Activated CD8-positive, alpha-beta memory T cell treated with anti-CD3 and anti-CD28 coated beads, Interleukin-2, amount 50 U/mL, for 1 hour (primary cell): Measurements from ENCODE around the gene KIF13A.
"Not testable (repeated sequence)": the region's sequence is repeated elsewhere in the genome, so short reads cannot be mapped to it uniquely, and the experiment has no call there.

Experiments
- DNase-seq: peaks from one replicate; pipeline ENCODE4 v3.0.0-alpha.2; 2020; ENCODE audit errors: extremely low read depth

KIF13A gene

DNA sequence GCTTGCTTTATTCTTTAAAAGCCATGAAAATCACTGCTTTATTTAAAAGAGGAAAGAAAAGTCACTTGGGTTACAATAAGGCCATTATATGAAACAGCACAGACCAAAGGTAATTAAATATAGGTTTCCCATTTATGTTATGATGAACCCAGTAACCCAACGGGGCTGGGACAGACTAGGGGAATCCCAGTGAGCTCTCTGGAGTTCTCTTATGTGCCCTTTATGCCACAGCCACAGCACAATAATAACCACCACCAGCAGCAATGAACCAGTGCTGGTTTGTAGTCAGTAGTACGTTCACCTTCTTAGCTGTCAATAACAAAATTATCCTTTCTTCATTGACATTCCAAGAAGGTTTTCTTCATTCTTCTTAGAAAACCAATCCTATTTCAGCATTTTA is 87.4 kb downstream of the KIF13A start:
- DNase-seq = no peak

DNA sequence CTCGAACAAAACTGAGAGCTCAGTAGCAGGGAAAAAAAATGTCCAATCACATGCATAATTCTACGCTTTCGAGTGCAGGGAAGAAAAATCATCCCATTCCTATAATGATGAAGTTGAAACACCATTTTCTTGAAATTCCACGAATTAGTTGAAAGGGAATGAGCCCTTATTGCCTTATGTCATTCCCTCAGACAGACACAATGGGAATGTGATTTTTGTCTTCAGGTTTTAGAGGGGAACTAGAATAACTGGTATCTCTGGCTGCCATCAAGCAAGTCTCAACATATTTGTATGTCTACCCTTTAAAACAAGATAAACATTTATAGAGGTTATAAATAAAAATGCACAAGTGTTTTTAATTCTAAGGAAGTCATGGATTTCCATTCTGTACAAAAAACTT is 87.9 kb downstream of the KIF13A start:
- DNase-seq = no peak

DNA sequence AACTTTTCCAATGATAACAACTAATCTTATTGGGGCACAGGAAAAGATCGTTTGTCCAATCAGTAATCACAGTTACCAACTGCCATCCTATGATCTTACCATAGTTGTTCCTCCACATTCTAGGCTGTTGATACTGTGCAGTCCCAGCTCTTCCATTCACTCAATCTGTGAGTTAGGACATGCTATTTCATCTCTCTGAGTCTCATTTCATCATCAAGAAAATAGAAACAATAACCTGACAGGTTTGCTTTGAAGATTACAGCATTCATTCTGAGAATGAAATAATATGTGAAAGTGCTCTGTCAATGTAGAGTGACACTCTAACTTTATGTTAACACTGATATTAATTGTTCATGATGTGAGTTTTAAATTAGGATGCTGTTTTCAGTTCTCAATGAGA is 89.8 kb downstream of the KIF13A start:
- no peak for DNase-seq

DNA sequence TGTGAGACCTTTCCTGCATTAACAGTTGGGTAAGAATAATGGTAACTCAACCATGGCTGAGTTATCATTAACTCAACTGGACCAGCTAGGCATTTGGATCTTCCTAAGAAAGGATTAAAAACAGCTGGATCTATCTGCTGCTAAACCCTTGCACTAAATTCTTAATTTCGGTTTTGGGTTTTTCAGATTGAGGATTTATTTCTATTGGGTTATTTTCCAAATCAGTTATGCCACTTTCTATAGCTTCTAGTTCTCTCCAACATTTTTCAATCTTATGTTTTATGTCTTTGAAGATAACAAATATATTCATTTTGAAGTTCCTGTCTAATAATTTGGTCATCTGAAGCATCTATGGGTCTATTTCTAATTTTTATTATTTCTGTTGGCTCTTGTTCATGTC is 92.5 kb downstream of the KIF13A start:
- DNase-seq = no peak

DNA sequence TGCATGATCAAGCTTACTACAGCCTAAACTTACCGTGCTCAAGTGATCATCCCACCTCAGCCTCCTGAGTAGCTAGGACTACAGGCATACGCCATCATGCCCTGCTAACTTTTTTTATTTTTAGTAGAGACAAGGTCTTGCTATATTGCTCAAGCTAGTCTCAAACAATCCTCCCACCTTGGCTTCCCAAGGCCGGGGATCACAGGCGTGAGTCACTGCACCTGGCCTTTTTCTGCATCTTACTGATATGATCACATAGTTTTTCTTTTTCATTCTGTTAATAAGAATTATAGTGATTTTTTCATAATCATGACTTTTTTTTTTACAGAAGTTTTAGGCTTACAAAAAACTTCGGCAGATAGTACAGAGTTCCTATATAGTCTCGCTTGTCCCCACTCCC is 93.2 kb downstream of the KIF13A start:
- no peak for DNase-seq

DNA sequence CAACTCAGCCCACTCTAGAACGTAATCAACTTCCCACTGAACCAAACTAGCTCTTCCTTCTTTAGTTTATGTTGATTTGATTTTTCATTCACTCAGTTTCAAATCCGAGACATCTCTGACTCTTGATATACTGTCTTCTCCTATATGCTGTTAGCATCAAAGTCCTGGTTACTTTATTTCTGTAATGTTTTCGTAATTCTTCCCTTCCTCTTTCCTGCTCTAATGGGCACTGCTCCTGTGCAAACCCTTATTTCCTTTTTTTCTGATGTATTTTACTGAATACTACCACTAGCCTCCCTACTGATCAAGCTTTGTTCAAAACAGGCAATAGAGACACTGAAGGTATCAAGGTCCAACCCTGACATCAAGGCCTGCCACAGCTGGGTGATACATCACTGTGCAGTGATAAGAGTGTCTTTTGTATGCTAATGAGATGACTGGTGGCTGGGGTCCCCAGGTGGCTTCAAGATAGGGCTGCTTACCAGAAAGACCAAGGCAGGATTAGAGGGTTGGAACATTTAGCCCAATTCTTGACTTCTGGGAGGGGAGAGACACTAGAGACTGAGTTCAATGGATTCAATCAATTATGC is 95.2 kb downstream of the KIF13A start:
- no peak for DNase-seq

DNA sequence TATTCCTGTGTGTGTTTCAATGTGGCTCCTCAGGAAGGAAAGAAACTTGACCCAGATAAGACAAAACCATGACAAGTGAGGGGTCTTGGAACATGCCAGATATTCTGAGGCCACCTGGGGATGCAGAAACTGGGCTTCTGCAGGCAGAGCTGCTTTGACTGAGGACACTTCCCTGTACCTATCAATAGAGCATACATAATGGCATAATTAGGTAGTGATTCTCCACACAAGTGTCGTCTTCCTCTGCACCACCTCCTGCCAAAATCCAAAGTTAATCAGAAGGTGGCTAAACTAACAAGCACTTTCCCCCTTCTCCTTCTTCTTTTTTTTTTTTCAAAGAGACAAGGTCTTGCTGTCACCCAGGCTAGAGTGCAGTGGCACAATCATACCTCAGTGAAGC is 97.1 kb downstream of the KIF13A start:
- DNase-seq = no peak

DNA sequence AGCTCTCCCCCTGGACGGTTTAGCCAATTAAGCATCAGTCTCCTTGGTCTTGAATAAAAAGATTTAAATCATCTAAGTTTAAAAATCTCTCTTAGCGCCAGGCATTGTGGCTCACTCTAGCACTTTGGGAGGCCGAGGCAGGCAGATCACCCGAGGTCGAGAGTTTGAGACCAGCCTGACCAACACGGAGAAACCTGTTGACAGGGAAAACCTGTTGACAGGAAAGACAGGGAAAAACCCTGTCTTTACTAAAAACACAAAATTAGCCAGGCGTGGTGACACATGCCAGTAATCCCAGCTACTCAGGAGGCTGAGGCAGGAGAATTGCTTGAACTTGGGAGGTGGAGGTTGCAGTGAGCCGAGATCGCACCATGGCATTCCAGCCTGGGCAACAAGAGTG is 97.7 kb downstream of the KIF13A start:
- DNase-seq = not testable (repeated sequence)

DNA sequence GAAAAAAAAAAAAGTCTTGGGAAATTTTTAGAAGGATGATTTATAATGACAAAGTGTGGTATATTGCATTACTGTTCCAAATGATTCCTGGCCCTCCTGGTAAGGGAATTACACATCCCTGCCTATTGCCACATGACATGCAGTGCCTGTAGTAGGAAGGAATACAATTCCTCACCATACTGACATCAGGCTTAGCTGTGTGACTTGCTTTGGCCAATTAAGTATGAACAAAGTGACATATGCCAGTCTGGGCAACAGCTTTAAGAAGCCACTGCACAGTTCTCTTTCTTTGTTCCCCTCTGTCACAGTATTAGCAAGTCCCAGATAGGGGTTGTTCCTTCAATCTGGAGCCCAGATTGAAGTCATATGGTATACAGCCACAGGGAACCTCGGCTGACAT is 100.5 kb downstream of the KIF13A start:
- no peak for DNase-seq

DNA sequence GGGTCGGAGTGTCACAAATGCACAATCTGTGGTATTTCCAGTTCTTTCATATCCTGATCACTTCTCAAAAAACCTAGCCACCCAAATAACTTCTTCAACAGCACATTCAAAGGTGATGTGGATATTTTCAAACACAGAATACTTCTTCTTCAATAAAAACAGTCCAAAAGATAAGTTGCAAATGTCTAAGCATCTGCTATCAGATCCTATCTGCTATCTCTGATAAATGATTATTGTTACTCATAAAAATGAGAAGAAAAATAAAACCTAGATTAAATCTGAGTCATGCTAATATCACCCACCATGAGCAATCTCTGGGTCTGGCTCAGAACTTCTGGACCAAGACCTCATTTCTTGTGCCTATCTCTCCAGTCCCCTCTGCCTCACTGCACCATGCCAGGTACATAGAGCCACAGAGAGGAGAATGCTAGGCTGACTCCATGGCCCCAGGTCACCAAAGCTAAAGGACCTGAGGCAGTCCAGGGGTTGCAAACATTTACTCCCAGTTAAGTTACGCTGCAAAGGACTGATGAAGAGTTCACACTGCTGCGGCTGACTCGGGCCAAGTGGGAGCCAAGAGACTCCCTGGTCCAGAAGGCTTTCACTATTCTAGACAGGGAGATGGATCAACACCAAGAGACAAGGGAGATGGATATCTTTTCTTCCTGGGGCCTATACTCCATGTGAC is 101.4 kb downstream of the KIF13A start:
- DNase-seq = no peak

DNA sequence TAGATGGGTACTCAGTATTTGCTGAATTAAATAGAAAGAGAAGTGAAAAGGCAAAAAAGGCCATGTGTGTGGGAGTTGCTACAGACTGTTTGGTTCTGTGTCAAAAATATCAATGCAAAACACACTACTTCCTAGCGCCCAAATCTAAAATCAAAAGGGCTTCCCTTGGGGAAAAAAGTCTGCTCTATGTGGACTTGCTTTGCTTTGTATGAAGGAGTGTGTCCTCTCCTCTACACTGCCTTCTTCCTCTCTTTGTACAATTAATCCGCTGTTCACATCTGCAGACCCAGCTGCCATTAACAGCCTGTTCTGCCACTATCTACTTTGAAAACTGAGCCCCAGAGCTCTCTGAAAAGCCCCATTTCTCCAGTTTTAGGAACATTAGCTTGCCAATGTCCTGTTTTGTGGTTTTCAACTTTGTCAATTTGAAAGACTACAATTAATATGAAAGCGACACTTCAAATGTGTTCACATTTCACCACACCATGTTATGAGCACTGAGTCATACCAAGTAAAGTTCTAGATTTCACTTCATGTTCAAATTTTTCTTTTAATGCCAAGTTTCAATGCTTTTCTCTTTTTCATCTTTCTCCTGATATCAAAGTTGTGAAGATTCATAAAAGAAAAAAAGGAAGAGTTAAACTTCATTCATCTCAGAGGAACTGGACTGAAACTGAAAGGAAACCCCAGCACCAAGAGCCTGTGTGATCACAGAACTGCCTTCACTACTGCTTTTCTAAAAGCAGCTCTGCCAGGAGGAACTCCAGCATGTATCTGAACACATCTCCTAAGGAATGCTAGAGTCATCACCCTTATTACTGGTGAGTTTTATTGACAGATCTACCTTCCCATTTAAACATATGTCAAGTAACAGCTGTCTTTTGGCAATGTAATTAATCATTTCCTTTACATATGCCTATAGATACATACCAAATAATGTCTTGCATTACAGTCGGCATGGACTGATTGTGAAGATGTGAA is 102.6 kb downstream of the KIF13A start:
- DNase-seq = no peak

DNA sequence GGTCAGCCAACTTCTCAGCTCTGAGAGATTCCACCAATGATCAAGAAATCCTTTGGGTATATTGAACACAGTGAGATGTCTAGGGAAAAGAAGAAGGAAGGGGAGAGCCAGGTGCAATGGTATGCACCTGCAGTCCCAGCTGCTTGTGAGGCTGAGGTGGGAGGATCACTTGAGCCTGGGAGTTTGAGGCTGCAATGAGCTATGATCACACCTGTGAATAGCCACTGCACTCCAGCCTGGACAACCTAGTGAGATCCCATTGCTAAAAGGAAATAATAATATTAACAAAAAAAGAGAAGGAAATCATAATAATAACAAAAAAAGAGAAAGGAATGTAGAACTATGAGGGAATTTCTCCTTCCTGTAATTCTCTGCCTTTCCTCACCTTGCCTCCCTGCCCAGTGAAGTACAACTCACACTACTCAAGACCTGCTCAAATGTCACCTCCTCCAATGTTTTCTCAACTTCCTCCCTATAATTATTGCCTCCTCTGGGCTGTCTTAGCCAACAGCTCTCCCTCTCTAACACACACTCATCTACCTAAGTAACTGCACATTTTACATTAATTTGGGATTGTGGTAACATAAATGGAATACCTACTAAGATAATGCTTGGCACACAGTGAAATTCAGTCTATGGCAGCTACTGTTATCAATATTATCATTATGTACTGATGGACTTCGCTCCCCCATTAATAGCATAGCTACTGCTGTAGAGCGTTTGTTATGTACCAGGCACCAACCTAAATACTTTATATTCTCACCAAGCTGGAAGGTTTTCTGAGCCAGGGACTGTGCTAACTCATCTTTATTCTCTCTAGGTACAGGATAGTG is 103.6 kb downstream of the KIF13A start:
- DNase-seq = no peak

DNA sequence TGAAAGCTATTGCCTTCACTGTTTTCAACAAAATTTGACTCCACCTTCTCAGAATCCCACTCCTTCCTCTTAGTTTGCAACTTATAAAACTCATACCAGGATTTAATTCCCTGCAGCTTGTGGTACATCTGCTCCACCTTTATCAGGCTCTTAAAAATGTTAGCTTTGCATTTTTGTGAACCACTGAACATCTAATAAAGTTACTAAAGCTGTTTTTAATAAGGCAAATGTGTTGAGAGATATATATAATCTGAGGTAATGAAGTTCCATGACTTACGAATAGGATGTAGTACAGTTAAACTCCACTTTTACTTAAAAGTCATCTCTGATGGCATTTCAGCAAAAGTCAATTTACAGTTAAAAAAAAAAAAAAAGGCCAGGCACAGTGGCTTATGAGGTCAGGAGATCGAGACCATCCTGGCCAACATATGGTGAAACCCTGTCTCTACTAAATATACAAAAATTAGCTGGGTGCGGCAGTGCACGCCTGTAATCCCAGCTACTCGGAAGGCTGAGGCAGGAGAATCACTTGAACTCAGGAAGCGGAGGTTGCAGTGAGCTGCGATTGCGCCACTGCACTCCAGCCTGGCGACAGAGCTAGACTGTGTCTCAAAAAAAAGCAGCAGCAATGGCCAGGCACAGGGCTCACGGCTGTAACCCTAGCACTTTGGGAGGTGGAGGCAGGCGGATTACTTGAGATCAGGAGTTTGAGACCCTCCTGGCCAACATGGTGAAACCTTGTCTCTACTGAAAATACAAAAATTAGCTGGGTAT is 106.2 kb downstream of the KIF13A start:
- DNase-seq = no peak

DNA sequence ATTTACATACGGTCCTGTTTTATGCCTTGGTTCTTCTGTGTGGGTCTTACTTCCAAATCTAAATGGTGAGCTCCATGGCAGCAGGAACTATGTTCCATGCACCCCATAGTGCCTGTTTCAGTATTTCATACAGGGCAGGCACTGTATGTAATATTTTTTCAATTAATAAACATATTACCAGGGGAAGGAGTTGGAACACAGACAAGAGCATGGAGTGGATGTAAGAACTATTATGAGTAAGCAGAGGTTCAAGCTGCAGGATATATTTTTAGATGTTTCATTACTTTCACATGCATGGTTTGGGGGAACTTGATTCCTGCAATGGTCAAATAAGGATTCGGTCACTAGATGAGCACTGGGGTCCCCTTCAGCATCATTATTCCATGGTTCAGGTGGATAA is 108.3 kb downstream of the KIF13A start:
- no peak for DNase-seq

DNA sequence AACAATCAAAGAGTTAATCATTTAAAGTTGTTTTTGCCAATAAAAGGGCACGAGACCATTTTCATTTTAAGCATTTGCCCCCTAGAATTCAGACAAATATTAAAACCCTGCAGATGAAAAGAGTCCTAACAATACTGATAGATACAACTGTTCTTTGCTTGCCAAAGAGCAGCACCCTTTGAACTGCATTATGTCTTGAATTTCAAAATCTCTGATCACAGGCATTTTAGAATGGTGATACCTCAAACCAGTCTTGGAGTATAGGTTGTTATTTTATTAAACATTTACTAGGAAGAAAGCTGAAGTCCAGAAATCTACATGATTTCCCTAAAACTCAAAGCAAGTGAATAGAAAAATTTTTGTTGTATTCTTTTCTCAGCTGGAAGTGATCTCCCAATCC is 108.7 kb downstream of the KIF13A start:
- DNase-seq = no peak

DNA sequence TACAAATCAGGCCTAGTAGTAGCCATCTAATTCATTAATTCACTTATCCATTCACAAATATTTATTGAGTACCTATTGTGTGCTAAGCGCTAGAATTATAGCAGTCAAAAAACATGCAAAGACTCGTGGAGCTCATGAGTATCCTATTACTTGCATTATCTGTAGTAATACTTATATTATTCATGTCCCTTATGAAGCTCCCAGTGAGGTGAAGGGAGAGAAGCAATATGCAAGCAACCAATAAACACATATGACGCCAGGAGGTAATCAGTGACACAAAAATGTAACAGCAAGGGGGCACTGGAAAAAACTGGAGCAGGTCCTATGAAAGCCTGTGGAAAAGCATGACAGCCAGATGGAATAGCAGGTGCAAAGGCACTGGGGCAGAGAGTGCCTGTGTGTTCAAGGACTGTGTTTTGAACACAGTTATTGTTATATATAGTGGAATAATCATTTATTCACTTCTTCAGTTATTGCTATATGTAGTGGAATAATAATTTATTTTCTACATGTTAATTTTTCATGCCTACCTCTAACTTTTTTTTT is 109.5 kb downstream of the KIF13A start:
- DNase-seq = no peak

DNA sequence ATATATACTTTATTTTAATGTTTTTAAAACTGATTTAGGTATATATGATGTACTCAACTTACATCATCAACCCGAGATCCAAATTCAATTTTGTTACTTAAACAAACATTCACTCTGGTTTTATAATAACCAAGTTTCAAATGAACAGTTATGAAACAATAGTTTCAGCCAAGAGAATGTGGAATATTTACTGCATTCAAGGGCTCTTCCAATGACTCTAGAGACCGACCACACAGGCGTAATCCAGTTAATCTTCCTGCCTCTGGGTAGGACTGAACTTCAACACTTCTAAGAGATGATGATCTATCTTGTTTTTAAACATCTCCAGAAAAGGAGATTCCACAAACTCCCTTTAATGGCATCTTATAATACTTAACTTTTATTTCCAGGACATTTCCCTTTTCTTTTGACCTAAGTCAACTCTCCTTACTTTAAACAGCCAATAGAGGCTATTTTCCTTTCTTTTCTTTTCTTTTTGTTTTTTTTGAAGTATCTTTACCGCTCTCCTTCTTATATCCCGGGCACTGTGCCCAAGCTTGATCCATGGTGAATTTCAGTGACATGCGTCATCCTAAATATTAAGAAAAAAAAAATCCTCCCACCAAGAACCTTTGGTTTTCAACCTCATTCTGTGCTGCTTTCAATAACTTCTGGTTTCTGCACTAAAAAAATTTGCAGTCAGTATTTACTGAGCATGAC is 110.1 kb downstream of the KIF13A start:
- no peak for DNase-seq

DNA sequence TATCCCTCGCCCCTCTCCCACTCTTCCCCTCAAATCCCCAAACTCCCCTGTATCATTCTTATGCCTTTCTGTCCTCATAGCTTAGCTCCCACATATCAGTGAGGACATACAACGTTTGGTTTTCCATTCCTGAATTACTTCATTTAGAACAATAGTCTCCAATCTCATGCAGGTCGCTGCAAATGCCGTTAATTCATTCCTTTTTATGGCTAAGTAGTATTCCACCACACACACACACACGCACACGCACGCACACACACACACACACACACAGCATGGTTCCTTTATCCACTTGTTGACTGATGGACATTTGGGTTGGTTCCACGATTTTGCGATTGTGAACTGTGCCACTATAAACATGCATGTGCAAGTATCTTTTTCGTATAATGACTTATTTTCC is 112.7 kb downstream of the KIF13A start:
- DNase-seq = no peak

DNA sequence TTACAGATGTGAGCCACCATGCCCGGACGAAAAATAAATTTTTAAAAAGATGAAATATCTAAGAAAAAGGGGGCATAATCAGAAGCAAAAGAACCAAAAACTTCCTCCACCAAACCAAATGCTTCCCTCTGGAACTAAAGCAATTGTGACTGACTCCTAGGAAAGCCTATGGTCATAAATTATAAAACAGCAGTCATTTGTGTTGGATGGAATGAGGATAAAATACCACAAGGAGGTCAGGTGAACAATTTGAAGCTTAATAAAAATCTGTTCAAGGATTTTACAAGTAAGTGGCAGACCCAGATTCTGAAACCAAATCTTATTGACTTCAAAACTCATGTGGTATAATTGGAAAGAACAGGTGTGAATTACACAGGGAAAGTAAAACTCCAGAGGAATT is 114.5 kb downstream of the KIF13A start:
- DNase-seq = no peak

DNA sequence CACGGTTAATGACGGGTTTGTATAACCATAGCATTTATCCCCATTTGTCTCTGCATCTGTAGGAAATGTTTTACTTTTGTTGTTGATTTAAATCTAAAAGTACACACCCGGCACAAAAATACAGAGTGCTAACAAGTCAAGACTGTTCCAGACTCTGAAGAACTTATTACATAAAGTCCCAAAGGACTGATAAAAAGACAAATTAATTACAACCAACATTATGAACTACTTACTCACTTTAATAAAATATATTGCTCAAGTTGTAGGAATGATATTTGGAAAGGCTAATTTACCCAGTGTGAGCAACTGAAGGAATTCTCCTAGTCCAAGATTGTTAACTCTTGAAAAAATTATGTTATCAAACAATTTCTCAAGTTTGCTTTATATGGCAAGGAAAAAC is 115.6 kb downstream of the KIF13A start:
- DNase-seq = no peak
